K562 (cell line): ENCODE results near the gene ABHD8.

Experiments used
- CTCF ChIP-seq, 3 experiments: IDR thresholded peaks in 2 of 3; conservative IDR thresholded peaks in 1 of 3; 2 replicates each; pipeline ENCODE4 v1.5.1; 2011 to 2012; ENCODE audit warnings: low read length in 3 of 3, mild to moderate bottlenecking in 3 of 3, control low read depth in 2 of 3, improper control_type of control experiment in 1 of 3, inconsistent platforms in 1 of 3, low read depth in 1 of 3, mixed read lengths in 1 of 3, moderate library complexity in 1 of 3; ENCODE audit not compliant: insufficient read depth in 2 of 3
- ETV1 ChIP-seq: fragments of 450-650 bp; conservative IDR thresholded peaks from 2 replicates; pipeline ENCODE4 v1.6.1; 2016; ENCODE audit warnings: missing genetic modification characterization, control low read depth, low read depth, missing compliant biosample characterization
- FOXK1 ChIP-seq: sonication (generic); formaldehyde crosslinking; IDR thresholded peaks from 2 replicates; pipeline ENCODE4 v1.8.0; 2022; ENCODE audit warnings: missing genetic modification reagents, mild to moderate bottlenecking, borderline replicate concordance
- GATA2 ChIP-seq: sonication (generic); formaldehyde crosslinking; IDR thresholded peaks from 2 replicates; pipeline ENCODE4 v1.4.0; 2020; ENCODE audit warnings: mild to moderate bottlenecking, missing genetic modification reagents
- NKRF ChIP-seq: fragments of 450-650 bp; IDR thresholded peaks from 2 replicates; pipeline ENCODE4 v1.6.1; 2016; ENCODE audit warnings: borderline replicate concordance
- PHF8 ChIP-seq: fragments of 200-600 bp; sonication (generic); IDR thresholded peaks from 2 replicates; pipeline ENCODE4 v1.6.1; 2012; ENCODE audit warnings: mixed run types, mild to moderate bottlenecking, inconsistent platforms, low read length, moderate library complexity, borderline replicate concordance
- POLR2AphosphoS5 ChIP-seq: IDR thresholded peaks from 2 replicates; pipeline ENCODE4 v1.6.1; 2011; ENCODE audit warnings: mild to moderate bottlenecking, low read depth, low read length, moderate library complexity; ENCODE audit not compliant: control insufficient read depth, insufficient read depth
- RBM14 ChIP-seq: fragments of 200-400 bp; formaldehyde crosslinking; IDR thresholded peaks from 2 replicates; pipeline ENCODE4 v1.6.1; 2018; ENCODE audit warnings: low read depth, mild to moderate bottlenecking, low read length, moderate library complexity, borderline replicate concordance; ENCODE audit not compliant: insufficient read depth
- SMAD4 ChIP-seq: fragments of 250-450 bp; sonication (Bioruptor Pico); conservative IDR thresholded peaks from 2 replicates; pipeline ENCODE4 v1.8.0; 2021; ENCODE audit warnings: inconsistent platforms, mild to moderate bottlenecking, moderate library complexity
- USF2 ChIP-seq: sonication (generic); formaldehyde crosslinking; IDR thresholded peaks from 2 replicates; pipeline ENCODE4 v1.5.0; 2020; ENCODE audit warnings: missing genetic modification reagents

GRCh38 chr19:17340302-17340870 lies 37.2 kb upstream of the ABHD8 start:
- TF ChIP-seq ETV1 = no peak
- no peak for TF ChIP-seq RBM14
- no peak for TF ChIP-seq CTCF (IDR thresholded peaks at IDR 0.05 in 2 of 3, conservative IDR thresholded peaks at IDR 0.05 in 1 of 3; ENCODE audit: insufficient read depth in 2 of 3, low read depth in 1 of 3, low read length in 3 of 3)
- TF ChIP-seq PHF8 = no peak
- TF ChIP-seq POLR2AphosphoS5 = no peak
- no peak for TF ChIP-seq NKRF
- no peak for TF ChIP-seq GATA2 (CRISPR knock-in tag)
- TF ChIP-seq USF2 (CRISPR knock-in tag) = no peak
- no peak for TF ChIP-seq FOXK1 (CRISPR knock-in tag)
- no peak for TF ChIP-seq SMAD4
